B cell (primary cell): ENCODE measurements around the gene TAC3.
"Not testable (repeated sequence)": the region's sequence is repeated elsewhere in the genome, so short reads cannot be mapped to it uniquely, and the experiment has no call there.

Experiments used
- CTCF ChIP-seq: fragments of 200-600 bp; IDR thresholded peaks from one replicate; pipeline ENCODE4 v1.8.0; 2022; ENCODE audit warnings: antibody characterized with exemption, mild to moderate bottlenecking
- EZH2 ChIP-seq: IDR thresholded peaks from 2 replicates; pipeline ENCODE4 v1.6.1; 2012; ENCODE audit warnings: borderline replicate concordance, low read depth, mild to moderate bottlenecking, moderate library complexity, low read length; ENCODE audit not compliant: insufficient read depth, poor library complexity, severe bottlenecking

- TF ChIP-seq CTCF, EZH2: not testable (repeated sequence)
These were observed 6.0 kb upstream of the TAC3 start for GRCh38 chr12:57022324-57022723.
